ENCODE measurements around the gene GTF3C5.

The GTF3C5 gene

DNA sequence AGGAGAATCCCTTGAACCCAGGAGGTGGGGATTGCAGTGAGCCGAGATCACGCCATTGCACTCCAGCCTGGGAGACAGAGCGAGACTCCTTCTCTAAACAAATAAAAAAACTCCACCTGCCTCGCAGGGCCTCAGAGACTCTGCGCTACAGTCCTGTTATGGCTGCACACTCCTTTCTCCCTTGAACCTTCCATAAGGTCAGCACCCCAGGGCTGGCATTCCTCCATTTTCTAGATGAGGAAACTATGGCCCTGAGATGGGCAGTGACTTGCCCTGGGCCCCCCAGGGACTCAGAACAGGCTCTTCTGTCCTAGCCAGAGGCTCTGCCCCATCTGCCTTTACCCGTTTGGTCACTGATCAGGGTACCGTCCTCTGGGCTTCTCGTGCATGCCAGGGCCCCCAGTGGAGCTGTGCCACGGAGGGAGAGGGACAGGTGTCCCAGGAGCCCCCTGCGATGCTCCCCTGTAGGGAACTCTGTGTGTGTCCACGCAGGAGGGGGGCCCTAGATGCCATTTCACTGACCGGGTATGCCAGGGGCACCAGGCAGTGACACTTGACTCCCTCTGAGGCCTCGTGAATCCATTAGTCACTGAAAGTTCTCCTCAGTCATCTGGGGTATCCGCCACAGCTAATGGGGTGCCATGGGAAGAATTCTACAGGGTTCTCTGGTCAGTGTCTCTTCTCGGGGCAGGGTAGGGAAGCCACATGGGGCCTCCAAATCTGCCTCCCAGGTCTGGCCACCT lies 74.1 kb downstream of the GTF3C5 start:
- DNase-seq (ENCODE audit: low read depth) = no peak
- H3K4me3 ChIP-seq (ENCODE audit: control insufficient read depth, low read depth, low read length) = no peak overlapping the region
- TF ChIP-seq, protein P1, sequence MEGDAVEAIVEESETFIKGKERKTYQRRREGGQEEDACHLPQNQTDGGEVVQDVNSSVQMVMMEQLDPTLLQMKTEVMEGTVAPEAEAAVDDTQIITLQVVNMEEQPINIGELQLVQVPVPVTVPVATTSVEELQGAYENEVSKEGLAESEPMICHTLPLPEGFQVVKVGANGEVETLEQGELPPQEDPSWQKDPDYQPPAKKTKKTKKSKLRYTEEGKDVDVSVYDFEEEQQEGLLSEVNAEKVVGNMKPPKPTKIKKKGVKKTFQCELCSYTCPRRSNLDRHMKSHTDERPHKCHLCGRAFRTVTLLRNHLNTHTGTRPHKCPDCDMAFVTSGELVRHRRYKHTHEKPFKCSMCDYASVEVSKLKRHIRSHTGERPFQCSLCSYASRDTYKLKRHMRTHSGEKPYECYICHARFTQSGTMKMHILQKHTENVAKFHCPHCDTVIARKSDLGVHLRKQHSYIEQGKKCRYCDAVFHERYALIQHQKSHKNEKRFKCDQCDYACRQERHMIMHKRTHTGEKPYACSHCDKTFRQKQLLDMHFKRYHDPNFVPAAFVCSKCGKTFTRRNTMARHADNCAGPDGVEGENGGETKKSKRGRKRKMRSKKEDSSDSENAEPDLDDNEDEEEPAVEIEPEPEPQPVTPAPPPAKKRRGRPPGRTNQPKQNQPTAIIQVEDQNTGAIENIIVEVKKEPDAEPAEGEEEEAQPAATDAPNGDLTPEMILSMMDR (conservative IDR thresholded peaks at IDR 0.05; ENCODE audit: control insufficient read depth, insufficient read depth, low read depth, low read length) = no peak

DNA sequence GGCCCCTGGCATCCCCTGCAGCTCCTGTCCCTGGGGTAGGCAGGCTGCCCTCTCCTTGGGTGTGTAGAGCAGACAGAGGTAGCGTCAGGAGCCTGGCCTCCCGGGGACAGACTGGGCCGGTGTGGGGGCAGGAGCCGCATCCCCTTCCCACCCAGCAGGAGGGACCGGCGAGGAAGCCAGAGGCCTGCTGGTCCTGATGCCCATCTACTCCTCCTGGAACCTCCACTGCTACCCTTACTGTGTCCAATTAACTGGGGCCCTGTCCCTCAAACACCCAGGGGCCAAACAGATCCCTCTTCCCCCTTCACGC lies 74.6 kb downstream of the GTF3C5 start:
- TF ChIP-seq, protein P1 (conservative IDR thresholded peaks at IDR 0.05; ENCODE audit: control insufficient read depth, insufficient read depth, low read depth, low read length) = no peak
- H3K4me3 ChIP-seq (ENCODE audit: control insufficient read depth, low read depth, low read length) = no peak overlapping the region
- DNase-seq (ENCODE audit: low read depth) = no peak

GRCh38 chr9:133106511-133107244 lies 75.9 kb downstream of the GTF3C5 start:
- H3K4me3 ChIP-seq (ENCODE audit: control insufficient read depth, low read depth, low read length) = no peak overlapping the region
- DNase-seq (ENCODE audit: low read depth) = no peak
- TF ChIP-seq, protein P1 (conservative IDR thresholded peaks at IDR 0.05; ENCODE audit: control insufficient read depth, insufficient read depth, low read depth, low read length) = no peak

- H3K4me3 ChIP-seq (ENCODE audit: control insufficient read depth, low read depth, low read length) = no peak overlapping the region
- DNase-seq (ENCODE audit: low read depth) = no peak
- TF ChIP-seq, protein P1 (conservative IDR thresholded peaks at IDR 0.05; ENCODE audit: control insufficient read depth, insufficient read depth, low read depth, low read length) = no peak
These were observed 76.5 kb downstream of the GTF3C5 start for GRCh38 chr9:133107245-133107722.
